GM19023 (cell line): ENCODE measurements around the gene DYRK1A.

ENCODE experiments used
- ATAC-seq: cut with Tn5 transposase; IDR thresholded peaks from one replicate; pipeline ENCODE4 v1.9.1; 2021; ENCODE audit warnings: mild to moderate bottlenecking, moderate library complexity; ENCODE audit not compliant: unreplicated experiment

The DYRK1A gene

DNA sequence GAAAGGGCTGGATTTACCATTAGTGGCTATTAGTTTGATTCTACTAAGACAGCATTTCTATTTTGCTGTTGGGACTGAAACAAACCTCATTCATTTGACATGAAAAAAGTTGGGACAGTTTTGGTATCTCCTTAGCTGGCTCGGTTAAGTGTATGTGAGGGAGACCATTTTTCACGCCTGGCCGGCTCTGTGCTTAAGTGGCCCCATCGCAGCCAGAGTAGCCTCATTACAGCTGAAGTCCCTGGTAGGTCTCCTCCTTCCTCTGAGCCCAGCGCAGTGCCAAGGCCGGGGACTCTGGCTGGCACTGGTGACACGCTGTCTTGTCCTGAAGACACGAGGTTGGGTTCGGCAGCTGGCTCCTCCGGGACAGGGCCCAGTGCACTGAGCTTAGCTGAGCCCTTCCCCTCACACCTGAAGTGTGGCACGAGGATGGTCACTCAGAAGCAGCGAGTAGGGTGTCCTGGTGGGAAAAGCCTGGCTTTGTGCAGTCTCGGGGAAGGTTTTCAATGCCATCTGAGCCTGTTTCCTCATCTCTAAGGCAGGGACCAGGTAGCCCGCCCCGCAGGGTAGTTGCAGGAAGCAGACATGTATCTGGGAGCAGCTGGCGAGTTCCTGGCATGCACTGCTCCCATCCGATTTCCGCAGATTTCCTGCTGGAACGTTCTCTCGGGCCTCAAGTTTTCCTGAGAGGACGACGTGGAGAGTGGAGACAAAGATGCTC is 196.5 kb downstream of the DYRK1A start:
- ATAC-seq = peak; percentile 22

DNA sequence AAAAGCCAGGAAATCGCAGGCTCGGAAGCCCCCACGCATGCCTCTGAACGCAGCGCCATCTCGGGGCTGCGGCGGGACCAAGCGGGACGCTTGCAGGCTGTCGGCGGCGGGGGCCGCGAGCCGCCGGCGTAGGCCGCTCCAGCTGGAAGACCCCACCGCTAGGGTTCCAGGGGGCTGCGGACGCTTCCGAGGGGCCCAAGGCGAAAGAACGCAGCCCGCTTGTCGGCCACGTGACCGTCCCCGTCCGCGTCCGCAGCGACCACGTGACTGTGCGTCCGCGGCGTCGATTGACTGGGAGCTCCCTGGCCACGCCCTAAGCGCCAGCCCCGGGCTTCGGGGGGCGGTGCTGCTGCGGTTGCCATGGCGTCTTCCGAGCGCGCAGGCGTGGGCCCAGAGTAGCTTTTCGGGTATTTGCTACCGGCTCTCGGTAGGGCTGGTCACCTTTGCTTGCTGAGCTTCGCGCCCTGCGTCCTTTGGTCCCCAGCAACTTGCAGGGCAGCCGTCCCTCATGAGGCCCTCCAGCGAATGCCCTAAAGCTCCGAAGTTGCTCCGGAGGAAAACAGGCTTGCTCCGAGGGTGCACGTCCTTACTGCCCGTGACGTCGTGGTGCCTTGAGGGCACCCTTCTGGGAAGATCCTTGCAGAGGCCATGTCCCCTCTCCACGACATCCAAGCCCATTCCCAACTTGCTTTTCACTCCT is 197.2 kb downstream of the DYRK1A start:
- ATAC-seq = peak; percentile 93

DNA sequence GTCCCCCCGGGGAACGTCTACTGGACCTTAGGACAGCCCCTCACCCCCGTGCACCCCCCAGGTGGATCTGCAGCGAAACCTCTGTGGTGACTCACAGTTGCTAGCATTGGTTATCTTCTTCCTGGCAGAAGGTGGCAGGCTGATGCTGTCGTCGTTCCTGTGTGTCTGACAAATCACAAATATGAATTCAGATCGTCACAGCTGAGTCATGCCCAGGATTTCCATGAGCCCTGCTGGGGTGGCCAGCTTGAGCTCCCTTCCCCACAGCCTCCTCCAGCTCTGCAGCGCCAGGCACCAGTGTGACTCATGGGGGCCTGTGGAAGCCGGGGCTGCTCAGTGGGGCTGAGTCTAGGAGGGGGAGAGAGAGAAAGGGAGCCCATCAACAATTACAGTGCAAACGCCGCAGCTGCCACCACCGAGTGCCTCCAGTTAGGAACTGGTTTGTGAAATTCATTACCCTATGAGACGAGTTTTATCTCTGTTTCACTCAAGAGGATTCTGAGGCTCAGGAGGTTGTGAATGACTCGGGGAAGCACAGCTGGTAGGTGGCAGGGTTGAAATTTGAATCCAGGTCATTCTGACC is 197.9 kb downstream of the DYRK1A start:
- ATAC-seq = peak; percentile 42

DNA sequence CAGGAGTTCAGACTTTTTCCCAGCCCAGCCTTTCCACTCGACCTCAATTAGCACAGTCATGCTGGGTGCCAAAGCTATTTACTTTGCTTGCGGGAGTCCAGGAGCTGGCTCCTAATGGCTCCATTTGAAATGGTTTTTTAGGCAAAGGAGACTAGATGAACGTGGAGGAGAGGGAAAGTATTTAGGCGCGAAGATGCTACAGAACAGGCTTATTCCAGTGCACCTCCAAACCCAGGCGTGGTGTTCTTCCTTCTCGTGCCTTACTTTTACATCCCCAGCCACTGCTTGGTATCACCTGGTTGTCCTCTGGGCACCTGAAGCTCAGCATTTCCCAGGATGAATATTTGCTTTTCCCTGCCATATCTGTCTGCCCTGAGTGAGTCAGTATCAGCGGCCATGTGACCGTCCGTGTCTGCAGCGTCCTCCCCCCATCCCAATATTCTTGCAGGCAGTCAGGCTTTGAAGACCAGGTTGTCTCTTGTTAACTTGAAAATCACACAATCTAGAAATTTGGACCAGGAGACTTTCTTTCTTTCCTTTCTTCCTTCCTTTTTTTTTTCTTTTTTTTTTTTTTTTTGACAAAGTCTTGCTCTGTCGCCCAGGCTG is 198.5 kb downstream of the DYRK1A start:
- ATAC-seq = no peak

DNA sequence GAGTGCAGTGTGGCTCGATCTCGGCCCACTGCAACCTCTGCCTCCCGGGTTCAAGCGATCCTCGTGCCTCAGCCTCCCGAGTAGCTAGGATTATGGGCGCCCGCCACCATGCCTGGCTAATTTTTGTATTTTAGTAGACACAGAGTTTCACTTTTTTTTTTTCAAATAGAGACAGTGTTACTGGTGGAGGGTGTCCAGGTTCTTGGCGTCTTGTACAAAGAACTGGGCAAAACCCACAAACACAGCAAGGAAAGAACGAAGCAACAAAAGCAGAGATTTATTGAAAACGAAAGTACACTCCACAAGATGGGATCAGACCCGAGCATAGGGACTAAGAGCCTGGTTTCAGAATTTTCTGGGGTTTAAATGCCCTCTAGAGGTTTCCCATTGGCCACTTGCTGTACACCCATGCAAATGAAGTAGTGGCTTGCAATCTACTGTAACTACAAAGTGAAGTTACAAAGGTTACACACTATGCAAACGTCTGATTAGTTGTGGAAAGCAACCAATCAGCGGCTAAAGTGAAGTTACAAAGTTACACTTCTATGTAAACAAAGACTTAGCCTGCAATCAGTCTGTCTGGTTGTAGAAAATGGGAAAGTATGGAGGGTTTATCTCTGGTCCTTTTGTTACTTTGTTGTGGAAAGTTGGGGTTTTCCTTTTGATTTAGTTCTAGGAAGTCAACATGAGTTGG is 199.1 kb downstream of the DYRK1A start:
- ATAC-seq = no peak

DNA sequence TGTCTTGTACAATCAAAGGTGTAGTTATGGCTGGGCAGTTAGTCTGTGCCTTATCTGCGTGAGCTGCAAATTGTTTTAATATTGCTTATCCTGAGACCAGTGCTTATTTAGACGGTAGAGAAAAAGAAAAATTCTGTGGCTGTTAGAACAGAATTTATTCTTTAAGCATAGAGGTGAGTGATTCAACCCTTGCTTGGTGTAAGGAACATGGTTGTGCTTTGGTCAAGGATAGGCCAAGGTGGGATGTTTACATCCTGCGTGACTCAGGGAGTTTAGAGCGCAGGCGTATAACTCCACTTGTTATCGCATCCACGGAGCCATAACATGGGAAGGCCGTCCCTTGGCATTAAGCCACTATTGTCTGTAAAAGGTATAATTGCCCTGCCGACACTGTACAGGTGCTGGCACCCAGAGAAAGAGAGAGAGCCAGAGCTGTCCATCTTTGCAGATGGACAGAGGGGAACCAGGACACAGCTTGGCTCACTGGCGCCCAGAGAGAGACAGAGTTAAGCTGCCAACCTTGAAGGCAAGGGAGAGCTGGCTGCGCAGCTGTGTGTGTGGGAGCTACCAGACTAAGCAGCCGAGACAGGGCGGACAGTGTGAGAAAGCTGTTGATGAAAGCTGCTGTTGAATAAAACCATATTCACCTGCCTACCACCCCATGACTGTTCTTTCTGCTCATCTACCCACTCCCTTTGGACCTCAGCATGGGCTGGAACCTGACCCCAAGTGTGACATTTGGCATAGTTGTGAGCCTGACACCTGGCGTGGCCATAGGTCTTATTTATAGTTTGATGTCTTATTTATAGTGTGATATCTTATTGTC is 200.4 kb downstream of the DYRK1A start:
- ATAC-seq = no peak

DNA sequence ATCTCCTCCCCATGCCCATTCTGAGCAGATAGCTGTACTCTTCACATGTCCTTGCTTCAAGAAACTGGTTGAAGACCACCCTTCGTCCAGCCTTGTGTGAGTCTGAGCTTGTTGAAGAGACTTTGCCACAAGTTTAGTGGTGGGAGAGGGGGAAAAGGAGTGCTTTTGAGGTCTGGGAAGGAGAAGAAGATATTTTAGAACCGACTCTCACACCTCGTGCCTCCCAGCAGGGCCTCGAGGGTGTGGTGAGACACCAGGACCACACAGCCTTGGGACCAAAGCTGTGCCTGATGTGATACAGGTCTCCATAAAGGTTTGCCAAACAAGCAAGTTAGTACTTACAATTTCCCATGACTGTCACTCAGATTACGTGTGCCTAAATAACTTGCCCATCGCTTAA is 201.8 kb downstream of the DYRK1A start:
- no peak for ATAC-seq

DNA sequence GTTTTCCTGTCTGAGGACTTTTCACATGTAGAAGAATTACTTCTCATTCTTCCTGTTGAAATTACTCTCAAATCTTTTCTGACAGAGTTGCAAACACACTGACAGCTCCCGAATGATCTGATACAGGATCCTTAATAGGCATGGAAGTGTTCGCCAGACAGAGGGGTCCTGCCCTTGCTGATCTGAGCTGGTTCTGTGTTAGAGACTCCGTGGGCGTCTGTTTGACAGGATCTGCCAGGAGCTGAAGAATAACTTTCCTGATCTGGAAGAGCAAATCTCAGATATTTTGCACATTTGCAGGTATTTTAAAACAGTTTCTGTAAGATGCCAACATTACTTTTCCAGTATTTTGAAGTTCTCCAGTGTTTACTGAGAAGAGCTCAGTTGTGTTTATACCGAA is 202.3 kb downstream of the DYRK1A start:
- no peak for ATAC-seq

DNA sequence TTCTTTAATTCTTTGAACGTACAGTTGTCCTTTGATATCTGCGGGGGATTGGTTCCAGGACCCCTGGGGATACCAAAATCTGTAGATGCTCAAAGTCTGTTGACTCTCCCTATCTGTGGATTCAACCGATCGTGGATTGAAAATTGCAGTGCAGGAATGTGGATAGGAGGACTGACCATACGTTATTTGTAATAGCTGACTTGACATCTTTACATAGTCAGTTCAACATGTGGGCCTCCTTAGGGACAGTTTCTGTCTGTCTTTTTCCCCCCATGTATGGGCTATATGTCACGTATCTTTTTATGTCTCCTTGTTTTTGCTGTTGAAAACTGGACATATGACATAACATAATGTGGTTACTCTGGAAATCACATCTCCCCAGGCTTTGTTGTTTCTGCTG is 204.9 kb downstream of the DYRK1A start:
- no peak for ATAC-seq

DNA sequence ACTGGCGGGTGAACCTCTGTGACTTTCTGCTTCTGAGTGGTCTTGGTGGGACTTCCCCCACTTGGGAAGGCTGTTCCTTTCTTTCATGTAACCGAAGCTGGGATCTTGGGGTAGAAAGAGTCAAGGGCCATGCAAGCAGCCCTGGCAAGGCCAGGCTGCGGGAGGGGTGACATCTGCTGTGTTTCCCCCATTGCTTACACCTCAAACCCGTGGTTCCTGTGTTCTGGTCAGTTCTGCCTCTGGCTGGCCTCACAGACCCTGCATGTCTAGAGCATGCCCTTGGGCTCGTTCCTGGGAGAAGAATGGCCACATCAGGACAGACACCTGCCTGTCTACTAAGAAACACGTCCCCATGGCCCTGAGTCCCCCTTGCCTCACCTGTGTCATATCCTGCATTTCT is 207.7 kb downstream of the DYRK1A start:
- no peak for ATAC-seq

DNA sequence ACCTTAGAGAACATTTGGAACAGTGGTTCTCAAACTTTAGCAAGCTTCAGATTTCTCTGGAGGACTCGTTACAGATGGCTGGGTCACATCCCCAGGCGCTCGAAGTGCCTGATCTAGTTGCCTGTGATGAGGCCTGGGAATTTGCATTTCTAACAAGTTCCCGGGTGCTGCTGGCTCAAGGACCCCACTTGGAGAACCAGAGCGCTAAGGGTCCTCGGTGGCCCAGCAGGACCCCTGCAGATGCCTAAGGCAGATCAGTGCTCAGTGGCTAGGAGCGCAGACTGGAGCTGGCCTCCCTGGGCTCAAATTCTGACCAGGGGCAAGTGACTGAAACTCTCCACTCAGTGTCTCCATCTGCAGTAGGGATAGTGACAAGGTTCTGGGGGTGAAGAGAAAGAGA is 208.2 kb downstream of the DYRK1A start:
- ATAC-seq = no peak

DNA sequence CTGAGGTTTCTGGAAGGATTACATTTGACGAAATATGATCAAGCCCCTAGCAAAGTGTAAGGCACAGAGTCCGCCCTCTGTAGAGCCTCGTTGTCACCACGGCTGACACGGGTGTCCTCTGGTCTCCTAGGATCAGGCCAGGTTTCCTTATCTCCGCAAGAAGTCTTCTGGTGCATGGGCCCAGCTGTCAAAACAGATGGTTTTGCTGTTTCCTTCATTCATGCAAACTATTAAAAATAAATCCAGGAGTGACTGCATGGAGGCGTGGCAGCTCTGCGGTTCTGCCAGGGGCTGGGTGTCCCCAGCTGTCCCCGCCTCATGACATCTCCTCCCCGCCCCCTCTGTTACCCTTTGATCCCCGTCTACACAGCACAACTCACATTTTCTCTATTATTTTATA is 209.0 kb downstream of the DYRK1A start:
- ATAC-seq = no peak
